Measurements from ENCODE around the gene PITPNC1.
"Not testable (repeated sequence)": the region's sequence is repeated elsewhere in the genome, so short reads cannot be mapped to it uniquely, and the experiment has no call there.

Gene PITPNC1

DNA sequence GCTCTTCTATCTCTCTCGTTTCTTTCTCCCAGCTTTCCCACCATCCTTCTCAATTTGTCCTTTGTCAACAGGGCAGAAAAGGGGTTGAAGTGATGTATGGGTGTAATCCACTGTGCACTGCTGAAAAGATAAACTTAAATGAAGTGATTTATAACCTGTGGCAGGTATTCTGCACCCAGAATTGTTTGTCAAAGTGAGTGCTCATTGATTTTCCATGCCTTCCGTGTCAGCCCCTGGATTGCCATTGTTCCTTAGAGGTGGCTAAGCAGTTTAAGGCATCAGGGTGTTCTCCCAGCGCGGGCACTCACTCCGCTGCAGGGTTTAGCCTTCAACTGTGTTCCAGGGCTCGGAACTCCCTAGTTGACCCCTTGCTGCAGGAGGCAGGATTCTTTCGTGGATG, 82.9 kb downstream of the PITPNC1 start:
- no peak for DNase-seq (ENCODE audit: low read depth in 2 of 2)

DNA sequence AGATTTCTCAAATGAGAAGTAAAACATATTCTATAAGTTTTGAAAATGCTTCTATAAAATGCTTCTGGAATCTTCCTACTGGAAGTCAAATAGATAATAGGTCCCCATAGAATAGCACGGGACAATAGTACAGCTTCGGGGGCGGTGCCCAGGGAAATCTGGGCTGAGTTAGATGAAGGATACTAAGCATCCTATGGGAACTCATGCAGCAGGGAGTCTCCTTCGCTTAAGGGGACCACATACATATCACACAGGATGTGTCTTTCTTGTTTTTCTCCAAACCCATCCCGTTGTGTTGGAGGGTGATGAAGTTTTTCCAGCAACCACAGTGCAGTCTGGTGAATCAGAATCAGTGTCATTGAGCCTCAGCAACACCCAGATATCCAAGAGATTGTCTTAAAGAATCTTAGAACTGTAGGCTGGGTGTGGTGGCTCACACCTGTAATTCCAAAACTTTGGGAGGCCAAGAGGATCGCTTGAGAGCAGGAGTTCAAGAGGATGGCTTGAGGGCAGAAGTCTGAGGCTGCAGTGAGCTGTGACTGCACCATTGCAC, 84.2 kb downstream of the PITPNC1 start:
- DNase-seq (ENCODE audit: low read depth in 2 of 2): no peak

DNA sequence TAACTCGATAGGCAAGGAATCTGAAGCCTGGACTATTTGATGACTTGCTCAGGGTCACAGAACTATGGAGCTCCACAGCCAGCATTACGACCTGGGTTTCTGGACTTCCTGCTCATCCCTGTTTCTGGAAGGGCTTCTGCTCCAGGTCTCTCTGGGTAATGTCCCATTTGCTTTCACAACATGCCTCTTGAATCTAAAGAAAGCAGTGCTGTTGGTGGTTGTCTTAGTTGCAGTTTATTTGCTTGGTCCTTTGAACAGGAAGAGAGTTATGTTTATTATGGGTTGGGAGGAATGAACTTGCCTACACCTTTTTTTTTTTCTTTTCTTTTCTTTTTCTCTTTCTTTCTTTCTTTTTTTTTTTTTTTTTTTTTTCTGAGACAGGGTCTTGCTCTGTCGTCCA, 84.8 kb downstream of the PITPNC1 start:
- DNase-seq (ENCODE audit: low read depth in 2 of 2): no peak

- no peak for DNase-seq (ENCODE audit: low read depth in 2 of 2)
These were observed 89.2 kb downstream of the PITPNC1 start for GRCh38 chr17:67466251-67466796.

DNA sequence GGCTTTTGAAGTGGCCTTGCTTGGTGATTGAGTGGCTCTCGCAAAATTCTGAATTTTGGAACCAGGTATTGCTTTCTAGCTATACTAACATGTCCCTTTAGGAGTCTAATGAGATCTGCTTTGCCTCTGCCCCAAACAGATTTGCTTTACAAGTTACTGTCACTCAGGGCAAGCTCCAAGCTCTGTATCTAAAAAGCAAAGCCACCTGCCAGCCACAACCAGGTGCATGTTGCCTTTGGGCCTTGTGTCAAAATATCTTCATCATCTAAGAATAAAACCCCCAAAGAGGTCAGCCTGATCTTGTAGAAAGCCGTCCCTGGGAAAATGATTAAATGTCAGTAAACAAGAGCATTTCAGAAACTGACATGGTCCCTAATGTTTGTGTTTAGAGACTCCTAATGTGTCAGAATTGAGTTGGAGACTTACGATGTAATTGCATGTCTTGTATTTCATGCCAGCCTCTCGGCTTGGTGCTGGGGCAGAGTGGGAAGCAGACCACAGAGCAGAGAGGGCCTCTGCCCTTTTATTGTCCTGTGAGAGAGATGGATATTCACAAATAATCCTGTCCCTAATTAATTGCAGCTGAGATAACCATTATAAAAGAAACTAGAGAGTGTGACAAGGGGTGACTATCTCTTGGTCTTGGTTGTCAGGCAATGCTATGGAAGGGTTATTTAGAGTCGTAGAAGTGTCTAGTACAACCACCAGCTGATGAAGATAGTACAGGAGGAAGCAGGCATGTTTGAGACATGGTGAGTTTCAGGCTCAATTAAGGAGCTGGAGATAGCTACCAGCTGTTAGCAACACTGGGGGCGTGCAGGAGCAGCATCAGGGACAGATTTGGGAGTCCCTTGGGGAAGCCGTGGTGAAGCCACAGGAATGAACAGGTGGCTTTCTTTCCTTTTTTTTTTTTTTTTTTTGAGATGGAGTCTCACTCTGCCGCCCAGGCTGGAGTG, 90.7 kb downstream of the PITPNC1 start:
- no peak for DNase-seq (ENCODE audit: low read depth in 2 of 2)

GRCh38 chr17:67469208-67469980, 92.3 kb downstream of the PITPNC1 start:
- no peak for DNase-seq (ENCODE audit: low read depth in 2 of 2)

GRCh38 chr17:67470163-67470562, 93.1 kb downstream of the PITPNC1 start:
- no peak for DNase-seq (ENCODE audit: low read depth in 2 of 2)

DNA sequence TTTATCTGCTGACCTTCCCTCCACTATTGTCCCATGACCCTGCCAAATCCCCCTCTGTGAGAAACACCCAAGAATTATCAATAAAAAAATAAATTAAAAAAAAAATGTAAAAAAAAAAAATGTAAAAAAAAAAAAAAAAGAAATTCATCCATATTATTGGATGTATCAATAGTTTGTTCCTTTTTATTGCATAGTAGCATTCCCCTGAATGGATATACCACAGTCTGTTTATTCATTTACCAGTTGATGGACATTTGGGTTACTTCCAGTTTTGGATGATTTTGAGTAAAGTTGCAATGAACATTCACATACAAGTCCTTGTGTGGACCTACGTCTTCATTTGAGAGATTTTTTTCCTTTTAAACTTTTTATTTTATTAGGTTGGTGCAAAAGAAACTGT, 94.0 kb downstream of the PITPNC1 start:
- no peak for DNase-seq (ENCODE audit: low read depth in 2 of 2)

- not testable (repeated sequence) for DNase-seq (ENCODE audit: low read depth in 2 of 2)
These were observed 95.5 kb downstream of the PITPNC1 start for GRCh38 chr17:67472606-67473005.

DNA sequence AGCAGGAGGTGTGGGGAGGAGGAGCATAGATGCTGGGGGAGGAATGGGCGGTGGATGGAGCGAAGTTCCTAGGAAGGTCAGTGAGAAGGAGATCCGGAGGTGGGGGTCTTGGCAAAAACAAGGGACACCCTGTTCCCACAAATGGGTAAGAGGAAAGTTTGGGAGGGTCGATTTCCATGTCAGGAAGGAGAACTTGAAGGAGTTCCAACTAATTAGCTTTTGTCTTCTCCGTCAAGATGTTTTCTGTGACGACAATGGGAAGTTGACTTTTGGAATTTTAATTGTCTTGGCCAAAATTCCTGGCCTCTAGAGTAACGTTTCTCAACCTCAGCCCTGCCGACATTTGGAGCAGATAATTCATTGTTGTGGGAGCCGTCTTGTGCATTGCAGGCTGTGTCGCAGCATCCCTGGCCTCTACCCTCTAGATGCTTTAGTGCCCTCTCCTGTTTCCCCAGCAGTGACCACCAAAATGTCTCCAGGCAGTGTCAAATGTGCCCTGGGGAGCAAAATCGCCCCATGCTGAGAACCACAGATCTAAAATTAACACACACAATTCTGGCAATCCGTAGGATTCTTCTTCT, 97.1 kb downstream of the PITPNC1 start:
- DNase-seq (ENCODE audit: low read depth in 2 of 2): no peak

- DNase-seq (ENCODE audit: low read depth in 2 of 2): peak; percentile 77 to 81
These were observed 98.3 kb downstream of the PITPNC1 start for GRCh38 chr17:67475161-67475937.

- DNase-seq (ENCODE audit: low read depth in 2 of 2): no peak
These were observed 99.8 kb downstream of the PITPNC1 start for GRCh38 chr17:67476787-67477335.

GRCh38 chr17:67477687-67478086, 100.6 kb downstream of the PITPNC1 start:
- peak; percentile 25 to 34 for DNase-seq (ENCODE audit: low read depth in 2 of 2)

DNA sequence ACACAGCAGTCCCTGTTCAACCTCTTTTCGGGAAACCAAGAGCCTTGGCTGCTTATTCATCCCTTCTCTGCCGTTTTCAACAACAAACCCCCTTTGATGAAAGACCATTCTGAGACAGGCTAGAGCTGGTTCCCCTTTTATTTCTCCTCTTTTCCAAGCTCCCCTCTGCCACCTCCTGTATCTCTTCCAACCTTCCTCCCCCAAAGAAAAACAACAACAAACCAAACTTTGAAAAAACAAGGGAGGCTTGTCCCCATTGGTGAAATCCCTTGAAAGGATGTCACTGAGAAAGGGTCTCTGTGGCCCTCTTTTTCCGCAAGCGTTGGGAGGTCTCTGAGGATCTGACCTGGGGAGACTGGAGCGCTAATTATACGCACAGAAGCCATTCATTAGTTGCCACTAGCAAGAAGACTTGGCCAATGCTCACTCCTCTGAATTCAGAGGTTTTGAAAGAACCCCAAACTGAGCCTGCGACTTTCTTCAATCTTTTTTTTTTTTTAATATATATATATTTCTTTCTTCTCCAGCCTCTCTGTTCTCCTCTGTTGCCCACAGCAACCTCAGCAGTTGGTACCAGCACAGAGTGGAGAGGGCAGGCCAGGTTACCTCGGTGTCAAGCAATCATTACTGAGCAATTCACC, 101.4 kb downstream of the PITPNC1 start:
- no peak for DNase-seq (ENCODE audit: low read depth in 2 of 2)

GRCh38 chr17:67479148-67479547, 102.1 kb downstream of the PITPNC1 start:
- no peak for DNase-seq (ENCODE audit: low read depth in 2 of 2)

GRCh38 chr17:67480959-67481358, 103.9 kb downstream of the PITPNC1 start:
- DNase-seq (ENCODE audit: low read depth in 2 of 2): not testable (repeated sequence)

DNA sequence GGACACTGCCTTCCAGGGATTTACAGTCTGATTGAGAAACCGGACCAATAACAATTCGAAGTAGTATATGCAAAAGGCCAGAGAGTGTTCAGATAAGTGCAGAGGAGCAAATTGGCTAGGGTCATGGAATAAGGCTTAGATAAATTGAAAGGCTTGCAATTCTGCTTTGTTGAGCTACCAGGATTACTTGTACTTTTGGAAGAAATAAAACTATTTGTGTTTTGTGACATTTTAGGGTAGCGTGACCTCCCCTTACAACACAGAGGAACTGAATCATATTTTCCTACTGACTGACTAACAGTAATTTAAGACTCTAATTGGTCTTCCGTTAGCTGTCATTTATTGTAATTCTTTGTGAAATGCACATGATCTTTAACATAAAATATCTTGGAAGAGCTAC, 104.7 kb downstream of the PITPNC1 start:
- no peak for DNase-seq (ENCODE audit: low read depth in 2 of 2)

- no peak for DNase-seq (ENCODE audit: low read depth in 2 of 2)
These were observed 105.7 kb downstream of the PITPNC1 start for GRCh38 chr17:67482764-67483163.

GRCh38 chr17:67484261-67484660, 107.2 kb downstream of the PITPNC1 start:
- DNase-seq (ENCODE audit: low read depth in 2 of 2): no peak

DNA sequence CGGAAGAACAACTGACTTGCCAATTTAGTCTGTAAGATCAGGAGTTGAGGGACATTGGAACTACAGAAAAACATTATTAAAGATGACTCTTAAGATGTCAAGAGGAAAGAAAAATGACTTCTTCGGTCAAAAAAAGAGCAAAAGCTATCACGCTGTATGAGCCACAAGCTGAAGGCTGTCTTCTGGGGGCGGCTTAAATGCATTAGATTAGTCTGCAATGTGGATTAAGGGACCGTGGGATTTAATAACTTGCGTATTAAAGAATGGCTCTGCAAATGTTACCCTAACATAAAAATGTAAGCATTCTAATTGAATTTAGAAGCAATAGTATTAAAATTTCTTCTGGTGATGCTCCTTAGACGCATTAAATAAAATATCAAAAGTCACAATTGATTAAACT, 108.6 kb downstream of the PITPNC1 start:
- DNase-seq (ENCODE audit: low read depth in 2 of 2): no peak
